ENCODE data around the gene PCLO.
"Not testable (repeated sequence)": the region's sequence is repeated elsewhere in the genome, so short reads cannot be mapped to it uniquely, and the experiment has no call there.

The PCLO gene

GRCh38 chr7:83130191-83130590, 32.5 kb downstream of the PCLO start:
- no peak for DNase-seq

GRCh38 chr7:83119494-83119893, 43.2 kb downstream of the PCLO start:
- no peak for DNase-seq

- no peak for DNase-seq
Measured at GRCh38 chr7:83119026-83119382, 43.7 kb downstream of the PCLO start.

DNA sequence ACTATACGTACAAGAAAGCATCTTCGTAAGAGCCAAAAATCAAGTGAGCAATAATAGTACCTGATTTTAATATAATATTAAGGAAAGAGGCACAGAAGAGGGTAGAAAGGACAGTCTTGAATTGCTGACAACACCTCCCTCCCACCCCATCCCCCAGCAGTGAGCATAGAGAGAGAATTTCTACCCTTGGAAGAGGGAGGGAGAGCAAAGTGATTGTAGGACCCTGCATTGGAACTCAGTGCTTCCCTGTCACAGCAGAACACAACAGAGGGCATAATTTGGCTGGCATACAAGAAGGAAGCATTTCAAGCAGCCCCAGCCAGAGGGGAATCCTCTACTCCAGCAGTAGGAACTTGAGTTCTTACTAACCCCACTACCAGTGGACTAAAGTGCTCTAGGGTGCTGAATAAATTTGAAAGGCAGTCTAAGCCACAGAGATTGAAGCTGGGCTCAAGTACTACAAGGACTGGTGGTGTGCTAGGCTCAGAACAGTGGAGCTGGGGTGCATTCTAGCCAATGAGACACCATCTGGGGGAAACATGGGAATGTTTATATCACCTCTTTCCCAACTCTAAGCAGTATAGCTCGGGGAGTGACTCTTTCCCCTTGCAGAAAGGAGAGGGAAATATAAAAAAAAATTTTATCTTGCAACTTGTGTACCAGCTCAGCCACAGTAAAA, 44.2 kb downstream of the PCLO start:
- no peak for DNase-seq

DNA sequence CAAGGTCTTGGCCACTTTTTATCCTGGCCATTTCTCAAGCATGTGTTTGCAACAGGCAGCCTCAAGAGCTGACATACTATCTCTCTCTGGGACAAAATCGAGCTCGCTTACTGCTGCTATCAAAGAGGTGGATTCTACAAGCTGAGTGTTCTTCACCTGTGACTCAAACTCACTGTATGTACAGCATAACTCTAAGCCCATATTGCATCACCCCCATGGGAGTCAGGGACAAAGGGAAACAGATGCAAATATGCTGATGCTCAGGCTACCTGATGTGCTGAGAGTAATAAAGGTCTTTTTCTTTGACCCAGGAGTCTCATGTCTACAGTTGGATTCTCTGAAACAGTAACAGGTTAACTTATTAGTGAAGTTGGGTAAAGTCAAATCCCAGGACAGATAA, 45.2 kb downstream of the PCLO start:
- no peak for DNase-seq

- DNase-seq: no peak
Measured at GRCh38 chr7:83111391-83111790, 51.3 kb downstream of the PCLO start.

DNA sequence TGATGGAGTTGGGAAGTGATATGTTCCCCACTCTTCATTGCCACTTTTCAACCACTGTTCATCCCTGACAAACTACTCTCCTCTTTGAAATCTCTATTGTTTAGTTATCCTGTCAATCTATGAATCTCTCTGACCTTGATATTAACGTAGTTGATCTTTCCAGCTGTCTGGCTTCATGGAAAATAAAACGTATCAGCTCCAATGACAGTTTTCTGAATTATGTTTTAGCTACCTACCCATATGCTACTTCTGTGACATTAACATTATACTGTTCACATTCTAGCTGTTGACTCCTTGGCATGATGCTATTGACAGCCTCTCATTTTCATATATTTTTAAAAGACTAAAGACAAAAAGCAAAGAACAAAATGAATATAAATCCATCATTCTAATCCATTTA, 53.3 kb downstream of the PCLO start:
- DNase-seq: no peak

DNA sequence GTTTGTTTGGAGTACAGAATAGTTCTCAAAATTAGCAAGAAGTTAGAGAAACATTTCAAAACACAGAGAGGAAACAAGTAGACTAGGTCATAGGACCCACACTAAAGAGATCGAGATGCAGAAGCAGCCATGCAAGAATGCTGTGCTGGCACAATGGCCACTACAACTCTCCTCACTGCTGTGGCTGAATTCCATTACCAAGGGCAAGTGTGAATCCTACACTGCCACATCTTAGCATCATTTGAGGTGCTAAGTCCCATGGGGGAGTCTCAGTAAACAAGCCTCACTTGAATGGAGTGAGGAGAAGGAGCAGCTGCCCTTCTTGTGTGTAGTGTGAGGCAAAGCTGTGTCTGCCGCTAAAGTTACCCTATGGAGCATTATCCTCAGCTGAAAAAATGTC, 56.7 kb downstream of the PCLO start:
- no peak for DNase-seq

GRCh38 chr7:83105063-83105462, 57.6 kb downstream of the PCLO start:
- DNase-seq: no peak

DNA sequence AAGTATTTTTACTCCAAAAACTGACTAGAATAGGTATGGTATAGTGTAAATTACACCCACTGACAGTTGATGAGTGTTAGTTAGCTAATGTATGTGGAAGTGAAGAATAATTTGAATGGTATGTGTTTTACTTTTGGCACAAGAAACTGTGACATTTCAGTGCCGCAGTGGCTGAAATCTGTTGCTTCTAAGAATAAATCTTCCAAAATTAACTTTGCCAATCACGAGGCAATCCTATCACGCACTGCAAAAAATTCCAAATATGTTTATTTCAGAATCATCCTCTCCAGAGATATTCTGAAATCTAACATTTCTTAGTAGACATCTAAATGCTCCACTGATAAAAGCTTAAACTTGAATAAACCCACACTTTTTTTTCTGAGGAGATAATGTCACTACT, 61.2 kb downstream of the PCLO start:
- DNase-seq: no peak

- DNase-seq: no peak
Measured at GRCh38 chr7:83096065-83096580, 66.6 kb downstream of the PCLO start.

GRCh38 chr7:83085299-83085698, 77.4 kb downstream of the PCLO start:
- DNase-seq: no peak

DNA sequence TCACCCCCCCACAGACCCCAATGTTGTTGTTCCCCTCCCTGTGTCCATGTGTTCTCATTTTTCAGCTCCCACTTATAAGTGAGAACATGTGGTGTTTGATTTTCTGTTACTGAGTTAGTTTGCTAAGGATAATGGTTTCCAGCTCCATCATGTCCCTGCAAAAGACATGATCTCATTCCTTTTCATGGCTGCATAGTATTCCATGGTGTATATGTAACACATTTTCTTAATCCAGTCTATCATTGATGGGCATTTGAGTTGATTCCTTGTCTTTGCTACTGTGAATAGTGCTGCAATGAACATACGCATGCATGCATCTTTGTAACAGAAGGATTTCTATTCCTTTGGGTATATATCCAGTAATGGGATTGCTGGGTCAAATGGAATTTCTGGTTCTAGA, 82.8 kb downstream of the PCLO start:
- not testable (repeated sequence) for DNase-seq

GRCh38 chr7:83077328-83077727, 85.4 kb downstream of the PCLO start:
- DNase-seq: no peak

GRCh38 chr7:83072576-83073517, 89.8 kb downstream of the PCLO start:
- DNase-seq: no peak

DNA sequence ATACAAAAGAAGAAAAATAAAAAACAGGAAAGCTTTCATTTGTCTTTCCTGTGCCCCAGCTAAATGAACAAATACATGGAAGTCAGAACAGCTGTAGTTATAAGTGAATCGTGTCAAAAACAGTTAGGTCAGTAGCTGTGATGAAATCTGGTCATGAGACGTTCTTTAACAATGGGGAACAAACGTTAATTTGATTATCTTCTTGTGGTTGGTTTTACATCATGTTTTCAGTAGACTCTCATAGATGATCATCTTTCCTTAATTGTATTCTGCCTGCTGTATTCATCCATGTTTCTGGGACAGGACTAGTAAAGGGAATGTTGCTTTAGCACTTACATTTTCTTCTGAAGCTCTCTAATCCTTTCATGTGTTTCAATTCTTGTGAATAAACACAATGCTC, 97.0 kb downstream of the PCLO start:
- no peak for DNase-seq

DNA sequence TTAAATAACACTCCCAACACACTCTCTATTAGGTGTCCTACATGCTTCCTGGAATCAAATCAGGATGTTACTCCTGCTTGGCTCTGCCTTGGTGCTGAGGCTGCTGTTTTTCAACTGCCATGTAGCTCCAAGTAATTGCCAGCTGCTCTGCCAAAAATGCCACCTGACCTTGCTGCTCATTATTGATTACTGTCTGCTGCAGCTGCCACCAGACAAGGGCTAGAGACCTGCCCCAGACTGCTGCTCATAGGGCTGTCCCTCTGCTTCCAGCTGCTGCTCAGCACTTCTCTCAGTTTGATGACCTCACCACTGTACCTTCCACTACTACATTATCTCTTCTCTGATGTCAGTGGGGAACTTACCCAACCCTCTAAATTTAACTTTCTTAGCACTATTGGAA, 102.5 kb downstream of the PCLO start:
- no peak for DNase-seq

DNA sequence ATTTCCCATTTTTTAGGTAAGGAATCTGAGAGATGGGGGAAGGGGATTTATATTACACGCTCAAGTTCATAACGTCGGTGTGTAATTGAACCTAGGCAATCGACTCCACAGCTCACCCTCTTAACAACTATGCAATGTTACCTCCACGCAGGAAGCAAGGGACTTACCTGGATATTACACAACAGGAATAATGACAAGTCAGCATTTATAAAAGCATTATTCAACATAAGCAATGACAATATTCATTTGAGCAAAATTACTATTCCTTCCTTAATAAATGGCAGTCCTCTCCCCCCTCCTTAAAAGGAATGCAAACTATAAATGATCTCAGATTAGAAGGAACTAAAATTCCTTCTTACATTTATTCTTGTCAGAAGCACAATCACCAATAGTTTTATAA, 104.0 kb downstream of the PCLO start:
- no peak for DNase-seq

GRCh38 chr7:83055197-83055596, 107.5 kb downstream of the PCLO start:
- no peak for DNase-seq

- DNase-seq: no peak
Measured at GRCh38 chr7:83054472-83054871, 108.2 kb downstream of the PCLO start.

DNA sequence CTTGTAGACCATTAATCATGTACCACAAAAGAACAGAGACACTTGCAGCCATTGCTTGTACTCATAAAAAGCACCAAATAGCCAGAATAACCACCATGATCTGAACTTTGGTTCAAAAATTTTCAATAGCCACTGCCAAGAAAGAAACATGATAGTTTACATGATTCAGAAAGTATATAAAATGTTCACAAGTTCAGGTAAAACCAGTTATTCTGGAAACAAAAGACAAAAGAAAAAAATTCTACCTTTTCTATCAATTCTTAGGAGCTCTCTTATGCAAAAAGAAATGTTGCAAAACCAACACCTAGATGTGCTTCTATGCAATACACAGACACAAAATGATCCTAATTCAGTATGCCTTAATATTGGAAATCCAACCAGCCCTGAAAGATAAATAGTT, 108.7 kb downstream of the PCLO start:
- no peak for DNase-seq

GRCh38 chr7:83040484-83040883, 122.2 kb downstream of the PCLO start:
- no peak for DNase-seq

DNA sequence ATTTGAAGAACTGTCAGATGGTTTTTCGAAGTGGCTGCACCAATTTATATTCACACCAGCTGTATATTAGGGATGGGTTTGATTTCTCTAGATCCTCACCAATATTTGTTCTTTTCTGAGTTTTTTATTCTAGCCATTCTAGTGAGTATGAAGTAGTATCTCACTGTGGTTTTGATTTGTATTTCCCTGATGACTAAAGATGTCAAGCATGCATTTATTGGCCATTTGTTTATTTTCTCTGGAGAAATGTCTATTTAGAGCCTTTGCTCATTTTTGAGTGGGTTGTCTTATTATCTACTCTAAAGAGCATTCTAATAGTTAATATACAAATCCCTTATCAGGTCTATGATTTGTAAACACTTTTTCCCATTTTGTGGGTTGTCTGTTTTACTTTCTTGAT, 123.9 kb downstream of the PCLO start:
- DNase-seq: no peak

- no peak for DNase-seq
Measured at GRCh38 chr7:83036721-83037380, 125.8 kb downstream of the PCLO start.
